Mammary epithelial cell (primary cell): ENCODE data around the gene BOLA3.

Source experiments
- EZH2 ChIP-seq: IDR thresholded peaks from 2 replicates; pipeline ENCODE4 v1.6.1; 2012; ENCODE audit warnings: low read length, inconsistent platforms, borderline replicate concordance
- TF ChIP-seq, protein P1 (sequence below), 2 donors: IDR thresholded peaks in 1 of 2; conservative IDR thresholded peaks in 1 of 2; 2 replicates each; pipeline ENCODE4 v1.5.1; 2011 to 2012; ENCODE audit warnings: inconsistent platforms in 2 of 2, low read length in 2 of 2, mild to moderate bottlenecking in 2 of 2, control low read depth in 1 of 2, low read depth in 1 of 2; ENCODE audit not compliant: insufficient read depth in 1 of 2; ENCODE audit errors: extremely low read depth in 1 of 2

DNA sequence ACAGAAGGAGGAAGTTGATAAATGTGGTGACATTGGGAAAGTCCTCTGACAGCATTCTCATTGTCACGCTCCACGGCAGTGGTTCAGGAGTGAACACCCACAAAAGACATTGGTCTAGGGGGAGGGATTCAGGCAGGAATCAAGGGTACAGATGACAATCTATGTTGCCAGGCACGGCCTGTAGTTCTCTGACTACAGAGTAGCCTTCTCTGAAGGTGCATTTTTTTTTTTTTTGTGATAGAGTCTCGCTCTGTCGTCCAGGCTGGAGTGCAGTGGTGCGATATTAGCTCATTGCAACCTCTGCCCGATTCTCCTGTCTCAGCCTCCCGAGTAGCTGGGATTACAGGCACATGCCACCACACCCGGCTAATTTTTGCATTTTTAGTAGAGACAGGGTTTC, 38.3 kb upstream of the BOLA3 start:
- TF ChIP-seq, protein P1, sequence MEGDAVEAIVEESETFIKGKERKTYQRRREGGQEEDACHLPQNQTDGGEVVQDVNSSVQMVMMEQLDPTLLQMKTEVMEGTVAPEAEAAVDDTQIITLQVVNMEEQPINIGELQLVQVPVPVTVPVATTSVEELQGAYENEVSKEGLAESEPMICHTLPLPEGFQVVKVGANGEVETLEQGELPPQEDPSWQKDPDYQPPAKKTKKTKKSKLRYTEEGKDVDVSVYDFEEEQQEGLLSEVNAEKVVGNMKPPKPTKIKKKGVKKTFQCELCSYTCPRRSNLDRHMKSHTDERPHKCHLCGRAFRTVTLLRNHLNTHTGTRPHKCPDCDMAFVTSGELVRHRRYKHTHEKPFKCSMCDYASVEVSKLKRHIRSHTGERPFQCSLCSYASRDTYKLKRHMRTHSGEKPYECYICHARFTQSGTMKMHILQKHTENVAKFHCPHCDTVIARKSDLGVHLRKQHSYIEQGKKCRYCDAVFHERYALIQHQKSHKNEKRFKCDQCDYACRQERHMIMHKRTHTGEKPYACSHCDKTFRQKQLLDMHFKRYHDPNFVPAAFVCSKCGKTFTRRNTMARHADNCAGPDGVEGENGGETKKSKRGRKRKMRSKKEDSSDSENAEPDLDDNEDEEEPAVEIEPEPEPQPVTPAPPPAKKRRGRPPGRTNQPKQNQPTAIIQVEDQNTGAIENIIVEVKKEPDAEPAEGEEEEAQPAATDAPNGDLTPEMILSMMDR (conservative IDR thresholded peaks at IDR 0.05 in 1 of 2, IDR thresholded peaks at IDR 0.05 in 1 of 2; ENCODE audit: extremely low read depth in 1 of 2, insufficient read depth in 1 of 2, low read depth in 1 of 2, low read length in 2 of 2) = no peak
- TF ChIP-seq EZH2 = no peak
